Activated T-helper 1 cell treated with anti-CD3 and anti-CD28 coated beads, Interleukin-12 subunit alpha, Interleukin-12 subunit beta, Interleukin-2, Interleukin-4 antibody, amounts not matched to agents 30 ng/mL and 10 ng/mL and 1 ng/mL, durations not matched to agents 14 hours and 24 hours and 36 hours (primary cell): ENCODE results near the gene FOXN3. TPM values are rescaled to one million over a fixed set of nuclear protein-coding genes. Genes with fewer than 3 reads are reported as not detected.
"Not testable (repeated sequence)": the region's sequence is repeated elsewhere in the genome, so short reads cannot be mapped to it uniquely, and the experiment has no call there.

Experiments used
- DNase-seq: peaks from one replicate; pipeline ENCODE4 v3.0.0; 2021; ENCODE audit warnings: low spot score
- H3K27ac Mint-ChIP-seq: one replicate; pipeline ENCODE4 v1.8.0; 2021; ENCODE audit warnings: mild to moderate bottlenecking, mixed read lengths
- H3K27me3 Mint-ChIP-seq: one replicate; pipeline ENCODE4 v1.8.0; 2022; ENCODE audit warnings: mild to moderate bottlenecking, moderate library complexity, mixed read lengths; ENCODE audit not compliant: insufficient read depth
- H3K36me3 Mint-ChIP-seq: one replicate; pipeline ENCODE4 v1.8.0; 2021; ENCODE audit warnings: low read depth, mixed read lengths
- H3K4me1 Mint-ChIP-seq: one replicate; pipeline ENCODE4 v1.8.0; 2021; ENCODE audit warnings: low read depth, mixed read lengths
- H3K4me3 Mint-ChIP-seq: one replicate; pipeline ENCODE4 v1.8.0; 2021; ENCODE audit warnings: mild to moderate bottlenecking, moderate library complexity, mixed read lengths
- H3K9me3 Mint-ChIP-seq: one replicate; pipeline ENCODE4 v1.8.0; 2021; ENCODE audit warnings: mixed read lengths
- intact Hi-C: fragments of 100-400 bp; cut with micrococcal nuclease; formaldehyde crosslinking; loops from one replicate; pipeline ENCODE4 v1.15.1; 2024
- total RNA-seq: library from RNA; stranded (reverse); gene quantifications from 2 replicates; pipeline ENCODE4 v1.2.3, GENCODE V29; 2022

FOXN3 gene
- total RNA-seq, 1 donor from 2014 or later = 86.9 TPM

- H3K4me1 Mint-ChIP-seq = peaks cover 57% of the 10 kb centered on the region
- peak overlapping the region; percentile 76 for H3K4me3 Mint-ChIP-seq
Measured at GRCh38 chr14:89303456-89304435, 113.3 kb downstream of the FOXN3 start.

GRCh38 chr14:89302396-89302950, 114.6 kb downstream of the FOXN3 start:
- Mint-ChIP-seq H3K27ac (no peak overlapping the region), H3K4me3 (no peak overlapping the region), H3K36me3 (peaks cover 30% of the 10 kb centered on the region), H3K9me3 (peaks cover 7% of the 10 kb centered on the region), H3K4me1 (peaks cover 52% of the 10 kb centered on the region), H3K27me3 (no peaks in the 10 kb centered on the region)
- intact Hi-C loops = loop anchor here (2.0 to 5.0 kb wide), 3 partner anchors 20 to 470 kb away; no protein-coding TSS in a partner anchor
- DNase-seq = no peak

More at GRCh38 chr14:89303456-89304435, 113.3 kb downstream of the FOXN3 start:
- Mint-ChIP-seq H3K27ac (peak overlapping the region; percentile 87), H3K9me3 (peaks cover 7% of the 10 kb centered on the region), H3K27me3 (no peaks in the 10 kb centered on the region), H3K36me3 (peaks cover 27% of the 10 kb centered on the region)
- intact Hi-C loops = loop anchor here (1.0 to 5.0 kb wide), 8 partner anchors 21 to 469 kb away; no protein-coding TSS in a partner anchor
- DNase-seq = peak; percentile 25

- peaks cover 39% of the 10 kb centered on the region for H3K4me1 Mint-ChIP-seq
- H3K27me3 Mint-ChIP-seq = no peaks in the 10 kb centered on the region
- no peak overlapping the region for H3K27ac Mint-ChIP-seq
- intact Hi-C loops = no loop called here
- no peak for DNase-seq
- no peak overlapping the region for H3K4me3 Mint-ChIP-seq
- peaks cover 34% of the 10 kb centered on the region for H3K36me3 Mint-ChIP-seq
- H3K9me3 Mint-ChIP-seq = peaks cover 7% of the 10 kb centered on the region
Measured at GRCh38 chr14:89299587-89299986, 117.4 kb downstream of the FOXN3 start.

- peaks cover 35% of the 10 kb centered on the region for H3K36me3 Mint-ChIP-seq
Measured at GRCh38 chr14:89298056-89298834, 118.8 kb downstream of the FOXN3 start.

GRCh38 chr14:89296281-89296745, 120.7 kb downstream of the FOXN3 start:
- DNase-seq = no peak
- no peak overlapping the region for H3K4me3 Mint-ChIP-seq
- peaks cover 41% of the 10 kb centered on the region for H3K4me1 Mint-ChIP-seq
- peaks cover 7% of the 10 kb centered on the region for H3K9me3 Mint-ChIP-seq
- H3K27ac Mint-ChIP-seq = no peak overlapping the region
- intact Hi-C loops = no loop called here
- no peaks in the 10 kb centered on the region for H3K27me3 Mint-ChIP-seq
- peaks cover 38% of the 10 kb centered on the region for H3K36me3 Mint-ChIP-seq

More at GRCh38 chr14:89298056-89298834, 118.8 kb downstream of the FOXN3 start:
- intact Hi-C loops = no loop called here
- no peaks in the 10 kb centered on the region for H3K27me3 Mint-ChIP-seq
- no peak for DNase-seq
- peaks cover 38% of the 10 kb centered on the region for H3K4me1 Mint-ChIP-seq
- no peak overlapping the region for H3K4me3 Mint-ChIP-seq
- H3K27ac Mint-ChIP-seq = no peak overlapping the region
- peaks cover 7% of the 10 kb centered on the region for H3K9me3 Mint-ChIP-seq

GRCh38 chr14:89294872-89295271, 122.2 kb downstream of the FOXN3 start:
- Mint-ChIP-seq H3K9me3 (peaks cover 6% of the 10 kb centered on the region), H3K4me3 (no peak overlapping the region), H3K36me3 (peaks cover 35% of the 10 kb centered on the region), H3K27me3 (no peaks in the 10 kb centered on the region), H3K27ac (peak overlapping the region; percentile 29), H3K4me1 (peaks cover 49% of the 10 kb centered on the region)
- no peak for DNase-seq
- intact Hi-C loops = no loop called here

GRCh38 chr14:89294469-89294868, 122.6 kb downstream of the FOXN3 start:
- H3K27me3 Mint-ChIP-seq, DNase-seq, H3K9me3 Mint-ChIP-seq, intact Hi-C loops, H3K27ac Mint-ChIP-seq, H3K4me3 Mint-ChIP-seq: not testable (repeated sequence)
- Mint-ChIP-seq H3K36me3 (peaks cover 31% of the 10 kb centered on the region), H3K4me1 (peaks cover 48% of the 10 kb centered on the region)

GRCh38 chr14:89294060-89294459, 123.0 kb downstream of the FOXN3 start:
- no peak overlapping the region for H3K4me3 Mint-ChIP-seq
- intact Hi-C loops = no loop called here
- H3K4me1 Mint-ChIP-seq = peaks cover 44% of the 10 kb centered on the region
- no peak overlapping the region for H3K27ac Mint-ChIP-seq
- H3K36me3 Mint-ChIP-seq = peaks cover 27% of the 10 kb centered on the region
- no peaks in the 10 kb centered on the region for H3K9me3 Mint-ChIP-seq
- no peaks in the 10 kb centered on the region for H3K27me3 Mint-ChIP-seq
- DNase-seq = no peak

- intact Hi-C loops = no loop called here
- no peaks in the 10 kb centered on the region for H3K27me3 Mint-ChIP-seq
- H3K9me3 Mint-ChIP-seq = no peaks in the 10 kb centered on the region
- H3K27ac Mint-ChIP-seq = no peak overlapping the region
- H3K4me3 Mint-ChIP-seq = no peak overlapping the region
- H3K36me3 Mint-ChIP-seq = peaks cover 21% of the 10 kb centered on the region
- no peak for DNase-seq
- peaks cover 40% of the 10 kb centered on the region for H3K4me1 Mint-ChIP-seq
Measured at GRCh38 chr14:89293314-89293916, 123.6 kb downstream of the FOXN3 start.

GRCh38 chr14:89292579-89293313, 124.3 kb downstream of the FOXN3 start:
- no peaks in the 10 kb centered on the region for H3K9me3 Mint-ChIP-seq
- intact Hi-C loops = no loop called here
- no peak for DNase-seq
- no peak overlapping the region for H3K4me3 Mint-ChIP-seq
- peak overlapping the region; percentile 4 for H3K27ac Mint-ChIP-seq
- no peaks in the 10 kb centered on the region for H3K27me3 Mint-ChIP-seq
- H3K4me1 Mint-ChIP-seq = peaks cover 40% of the 10 kb centered on the region
- peaks cover 21% of the 10 kb centered on the region for H3K36me3 Mint-ChIP-seq

GRCh38 chr14:89291351-89291940, 125.6 kb downstream of the FOXN3 start:
- Mint-ChIP-seq H3K27me3 (no peaks in the 10 kb centered on the region), H3K36me3 (peaks cover 22% of the 10 kb centered on the region), H3K4me1 (peaks cover 53% of the 10 kb centered on the region), H3K27ac (peak overlapping the region; percentile 63), H3K9me3 (no peaks in the 10 kb centered on the region), H3K4me3 (no peak overlapping the region)
- DNase-seq = no peak
- intact Hi-C loops = no loop called here
